GM23338 (cell line): ENCODE data around the gene OOSP4B. TPM values are rescaled to one million over a fixed set of nuclear protein-coding genes. Genes with fewer than 3 reads are reported as not detected.
"Not testable (repeated sequence)": the region's sequence is repeated elsewhere in the genome, so short reads cannot be mapped to it uniquely, and the experiment has no call there.

Experiments
- ATAC-seq: fragments of 200-7000 bp; cut with Tn5 transposase; 3 replicates; pipeline ENCODE4 v1.9.1; 2020
- DNase-seq: peaks from one replicate; pipeline ENCODE4 v3.0.0-alpha.2; 2015; ENCODE audit warnings: low spot score
- H2AFZ ChIP-seq: fragments of 200-600 bp; sonication (generic); 2 replicates; pipeline ENCODE4 v1.8.0; 2016; ENCODE audit warnings: antibody characterized with exemption, mild to moderate bottlenecking, moderate library complexity
- H3F3A ChIP-seq: fragments of 200-600 bp; sonication (generic); replicated peaks from 2 replicates; pipeline ENCODE4 v1.8.0; 2017; ENCODE audit warnings: antibody characterized with exemption, mixed run types, low read depth
- H3K27ac ChIP-seq: fragments of 200-600 bp; sonication (generic); 2 replicates; pipeline ENCODE4 v1.6.1; 2016; ENCODE audit warnings: low read depth
- H3K27me3 ChIP-seq: fragments of 200-600 bp; sonication (generic); 2 replicates; pipeline ENCODE4 v1.8.0; 2016; ENCODE audit warnings: mild to moderate bottlenecking, mixed run types, moderate library complexity; ENCODE audit not compliant: insufficient read depth
- H3K36me3 ChIP-seq: fragments of 200-600 bp; sonication (generic); 2 replicates; pipeline ENCODE4 v1.8.0; 2016; ENCODE audit warnings: mild to moderate bottlenecking; ENCODE audit not compliant: insufficient read depth
- H3K4me1 ChIP-seq: fragments of 200-600 bp; sonication (generic); 2 replicates; pipeline ENCODE4 v1.8.0; 2016; ENCODE audit warnings: mild to moderate bottlenecking, moderate library complexity; ENCODE audit not compliant: insufficient read depth
- H3K4me2 ChIP-seq: fragments of 200-600 bp; sonication (generic); 2 replicates; pipeline ENCODE4 v1.7.1; 2017; ENCODE audit warnings: mixed run types
- H3K4me3 ChIP-seq: fragments of 200-600 bp; sonication (generic); 2 replicates; pipeline ENCODE4 v1.6.1; 2016; ENCODE audit warnings: mixed run types
- H3K79me2 ChIP-seq: fragments of 200-600 bp; sonication (generic); replicated peaks from 2 replicates; pipeline ENCODE4 v1.8.0; 2017; ENCODE audit warnings: mild to moderate bottlenecking; ENCODE audit not compliant: insufficient read depth
- H3K9me2 ChIP-seq: fragments of 200-600 bp; sonication (generic); 2 replicates; pipeline ENCODE4 v1.8.0; 2017; ENCODE audit not compliant: insufficient read depth
- H4K20me1 ChIP-seq: fragments of 200-600 bp; sonication (generic); replicated peaks from 2 replicates; pipeline ENCODE4 v1.8.0; 2017; ENCODE audit warnings: mild to moderate bottlenecking; ENCODE audit not compliant: insufficient read depth
- H3K27ac Mint-ChIP-seq: 2 replicates; pipeline ENCODE4 v1.8.0; 2020; ENCODE audit warnings: inconsistent platforms, mild to moderate bottlenecking, moderate library complexity, mixed read lengths
- H3K27me3 Mint-ChIP-seq: 3 replicates; pipeline ENCODE4 v1.8.0; 2022; ENCODE audit warnings: low read depth, mild to moderate bottlenecking, moderate library complexity, mixed read lengths, inconsistent platforms; ENCODE audit not compliant: insufficient read depth, poor library complexity
- H3K36me3 Mint-ChIP-seq: 3 replicates; pipeline ENCODE4 v1.8.0; 2021; ENCODE audit warnings: low read depth, mild to moderate bottlenecking, inconsistent platforms, moderate library complexity, mixed read lengths
- H3K4me1 Mint-ChIP-seq: 3 replicates; pipeline ENCODE4 v1.8.0; 2020; ENCODE audit warnings: mild to moderate bottlenecking, inconsistent platforms, mixed read lengths
- H3K4me3 Mint-ChIP-seq: 3 replicates; pipeline ENCODE4 v1.8.0; 2021; ENCODE audit warnings: moderate library complexity, mild to moderate bottlenecking, inconsistent platforms, mixed read lengths
- H3K9me3 Mint-ChIP-seq: 3 replicates; pipeline ENCODE4 v1.8.0; 2020; ENCODE audit warnings: moderate library complexity, mild to moderate bottlenecking, inconsistent platforms, mixed read lengths
- CREB1 ChIP-seq: fragments of 250-450 bp; sonication (Bioruptor Pico); IDR thresholded peaks from 2 replicates; pipeline ENCODE4 v1.5.0; 2020; ENCODE audit warnings: low read depth, mild to moderate bottlenecking, moderate library complexity
- CTCF ChIP-seq, 2 experiments: fragments of 200-600 bp in 1 of 2; sonication (generic) in 1 of 2; conservative IDR thresholded peaks; 2 replicates each; pipeline versions ENCODE4 v1.5.1 to v1.6.1; 2016 to 2017; ENCODE audit warnings: antibody characterized with exemption in 2 of 2, low read depth in 2 of 2, mild to moderate bottlenecking in 2 of 2, moderate library complexity in 1 of 2
- EZH2 ChIP-seq: fragments of 200-600 bp; sonication (generic); IDR thresholded peaks from one replicate; pipeline ENCODE4 v1.8.0; 2017; ENCODE audit warnings: antibody characterized with exemption, mild to moderate bottlenecking, low read depth; ENCODE audit not compliant: unreplicated experiment
- JUNB ChIP-seq: IDR thresholded peaks from one replicate; pipeline ENCODE4 v1.6.1; 2016; ENCODE audit warnings: antibody characterized with exemption; ENCODE audit not compliant: unreplicated experiment
- NANOG ChIP-seq: IDR thresholded peaks from 2 replicates; pipeline ENCODE4 v1.6.1; 2016; ENCODE audit warnings: antibody characterized with exemption, borderline replicate concordance
- POLR2AphosphoS5 ChIP-seq: IDR thresholded peaks from 2 replicates; pipeline ENCODE4 v1.6.1; 2016; ENCODE audit warnings: antibody characterized with exemption, low read depth
- REST ChIP-seq: IDR thresholded peaks from one replicate; pipeline ENCODE4 v1.6.1; 2018; ENCODE audit warnings: antibody characterized with exemption; ENCODE audit not compliant: unreplicated experiment
- STAT1 ChIP-seq: IDR thresholded peaks from one replicate; pipeline ENCODE4 v1.6.1; 2016; ENCODE audit warnings: antibody characterized with exemption; ENCODE audit not compliant: unreplicated experiment
- ZNF114 ChIP-seq: fragments of 250-450 bp; sonication (Bioruptor Pico); IDR thresholded peaks from 2 replicates; pipeline ENCODE4 v1.5.0; 2020; ENCODE audit warnings: mild to moderate bottlenecking, moderate library complexity
- polyA plus RNA-seq: library from polyadenylated mRNA; unstranded; fragments of >200 nt; fragmentation: Nextera tagmentation; extraction: Ambion mirVana; gene quantifications from 2 replicates; pipeline ENCODE4 v1.2.1, GENCODE V29; 2016
- total RNA-seq: library from RNA; depleted of rRNA; stranded (reverse); fragments of >200 nt; shearing (Covaris generic); gene quantifications from 2 replicates; pipeline ENCODE4 v1.2.3, GENCODE V29; 2014

OOSP4B gene
- total and polyA plus RNA-seq, 2 experiments from 2014 or later, result not detected

- no peak for TF ChIP-seq CTCF (conservative IDR thresholded peaks at IDR 0.05; ENCODE audit: low read depth in 2 of 2)
- no peak for TF ChIP-seq REST
- TF ChIP-seq JUNB, result no peak
- no peak for TF ChIP-seq EZH2
- no peak for TF ChIP-seq ZNF114 (CRISPR knock-in tag)
- TF ChIP-seq POLR2AphosphoS5, result no peak
These were observed 52.5 kb downstream of the OOSP4B start (continued) for GRCh38 chr11:60069450-60069849.

- H3K9me3 Mint-ChIP-seq, result peaks cover 17% of the 10 kb centered on the region
These were observed 54.7 kb downstream of the OOSP4B start for GRCh38 chr11:60071644-60072043.

GRCh38 chr11:60077216-60077817 is 60.3 kb downstream of the OOSP4B start:
- no peak overlapping the region for H3K4me3 Mint-ChIP-seq
- Histone ChIP-seq H3K4me3 (no peak overlapping the region), H3F3A (no peaks in the 10 kb centered on the region), H4K20me1 (no peaks in the 10 kb centered on the region), H2AFZ (no peak overlapping the region), H3K27ac (no peak overlapping the region), H3K4me1 (no peaks in the 10 kb centered on the region; the same call in 1 of the 2 replicates), H3K79me2 (no peaks in the 10 kb centered on the region), H3K4me2 (no peak overlapping the region), H3K27me3 (no peaks in the 10 kb centered on the region), H3K36me3 (no peaks in the 10 kb centered on the region), H3K9me2 (no peaks in the 10 kb centered on the region; the same call in 1 of the 2 replicates)
- H3K27ac Mint-ChIP-seq, result no peak overlapping the region
- ATAC-seq (no peak), DNase-seq (no peak)
- peaks cover 12% of the 10 kb centered on the region for H3K9me3 Mint-ChIP-seq
- H3K4me1 Mint-ChIP-seq, result no peaks in the 10 kb centered on the region
- peaks cover 10% of the 10 kb centered on the region; the same call in 2 of the 3 replicates for H3K36me3 Mint-ChIP-seq
- H3K27me3 Mint-ChIP-seq, result peaks cover 9% of the 10 kb centered on the region
- no peak for TF ChIP-seq STAT1
- TF ChIP-seq EZH2, result no peak
- TF ChIP-seq CTCF (conservative IDR thresholded peaks at IDR 0.05; ENCODE audit: low read depth in 2 of 2), result no peak
- TF ChIP-seq NANOG, result no peak
- TF ChIP-seq ZNF114 (CRISPR knock-in tag), result no peak
- TF ChIP-seq CREB1 (CRISPR knock-in tag), result no peak

More at GRCh38 chr11:60071644-60072043, 54.7 kb downstream of the OOSP4B start:
- not testable (repeated sequence) for H3K4me1 Mint-ChIP-seq, DNase-seq, H2AFZ ChIP-seq, H3K27ac ChIP-seq, H3F3A ChIP-seq, H3K4me3 ChIP-seq, H3K27ac Mint-ChIP-seq, H3K27me3 ChIP-seq, ATAC-seq, H3K79me2 ChIP-seq, H3K27me3 Mint-ChIP-seq, H4K20me1 ChIP-seq, H3K4me3 Mint-ChIP-seq, H3K4me1 ChIP-seq, H3K9me2 ChIP-seq, H3K4me2 ChIP-seq, H3K36me3 ChIP-seq
- peaks cover 13% of the 10 kb centered on the region; the same call in 2 of the 3 replicates for H3K36me3 Mint-ChIP-seq
